Spleen (tissue), 11 donors: Measurements from ENCODE around the gene APOC1. TPM values are rescaled to one million over a fixed set of nuclear protein-coding genes. Genes with fewer than 3 reads are reported as not detected.
A peak's percentile ranks its signal among the peaks of the same experiment; 100 is the strongest.

Experiments used
- DNase-seq: peaks from one replicate; pipeline ENCODE4 v3.0.0-alpha.2; 2020
- H3K27ac ChIP-seq, 8 donors: fragments of 200-600 bp; sonication (generic) in 7 of 8; 1 replicate in 4 of 8; 2 replicates in 4 of 8; pipeline versions ENCODE4 v1.5.0 to v1.8.0; 2016 to 2021; ENCODE audit warnings: inconsistent platforms in 4 of 8, mild to moderate bottlenecking in 4 of 8, moderate library complexity in 1 of 8
- H3K27me3 ChIP-seq, 7 donors: fragments of 200-600 bp; sonication (generic) in 6 of 7; replicated peaks in 1 of 7; 1 replicate in 4 of 7; 2 replicates in 3 of 7; pipeline versions ENCODE4 v1.5.0 to v1.8.0; 2016 to 2021; ENCODE audit warnings: inconsistent platforms in 3 of 7, mild to moderate bottlenecking in 1 of 7
- H3K36me3 ChIP-seq, 6 donors: fragments of 200-600 bp; sonication (generic) in 5 of 6; 1 replicate in 4 of 6; 2 replicates in 2 of 6; pipeline versions ENCODE4 v1.5.0 to v1.8.0; 2016 to 2021; ENCODE audit warnings: inconsistent platforms in 2 of 6
- H3K4me1 ChIP-seq, 6 donors: fragments of 200-600 bp; sonication (generic) in 5 of 6; 1 replicate in 3 of 6; 2 replicates in 3 of 6; pipeline versions ENCODE4 v1.5.0 to v1.8.0; 2016 to 2021; ENCODE audit warnings: inconsistent platforms in 3 of 6
- H3K4me3 ChIP-seq, 8 donors: fragments of 200-600 bp; sonication (generic) in 7 of 8; 1 replicate in 4 of 8; 2 replicates in 4 of 8; pipeline versions ENCODE4 v1.5.0 to v1.8.0; 2016 to 2021; ENCODE audit warnings: inconsistent platforms in 4 of 8, mild to moderate bottlenecking in 4 of 8, moderate library complexity in 2 of 8
- H3K9me3 ChIP-seq, 8 donors: fragments of 200-600 bp; sonication (generic) in 7 of 8; 1 replicate in 4 of 8; 2 replicates in 4 of 8; pipeline versions ENCODE4 v1.5.0 to v1.8.0; 2016 to 2021; ENCODE audit warnings: inconsistent platforms in 4 of 8
- POLR2A ChIP-seq, 3 donors: fragments of 450-650 bp; IDR thresholded peaks; one replicate each; pipeline ENCODE4 v1.5.1; 2017; ENCODE audit warnings: antibody characterized with exemption in 3 of 3, mild to moderate bottlenecking in 1 of 3
- POLR2AphosphoS5 ChIP-seq, 3 donors: sonication (generic); formaldehyde crosslinking; IDR thresholded peaks; one replicate each; pipeline ENCODE4 v1.5.1; 2017; ENCODE audit warnings: antibody characterized with exemption in 3 of 3
- WGBS, 5 donors: extraction: QIAGEN DNeasy Blood & Tissue Kit in 3 of 5; methylation state at CpG; one replicate each; pipeline versions ENCODE4 v1.1.5 to v1.1.7; 2013 to 2018; 5-methylcytosine and 5-hydroxymethylcytosine counted together
- intact Hi-C: fragments of 100-400 bp; cut with DNase I; formaldehyde crosslinking; loops from one replicate; pipeline ENCODE4 v1.15.0; 2023; ENCODE audit warnings: low total_unique reads
- polyA plus RNA-seq, 3 donors: library from polyadenylated mRNA; stranded (reverse); fragments of 200-250 nt; gene quantifications; one replicate each; pipeline ENCODE4 v1.2.1, GENCODE V29; 2013
- total RNA-seq, 7 donors: library from RNA; depleted of rRNA in 3 of 7; stranded (reverse); fragments of >200 nt in 3 of 7; fragmentation: NEBNext Ultra II Directional in 4 of 7; extraction: Animal tissue kit (Norgen Biotek cat#: 25700) in 4 of 7; gene quantifications; one replicate each; pipeline versions ENCODE4 v1.1.0 to v1.2.1, GENCODE V29; 2016 to 2021
- TF ChIP-seq, protein P1 (sequence below), 11 experiments: fragments of 200-600 bp in 7 of 11; fragments of 450-650 bp in 4 of 11; sonication (generic) in 4 of 11; IDR thresholded peaks in 8 of 11; conservative IDR thresholded peaks in 3 of 11; 1 replicate in 7 of 11; 2 replicates in 4 of 11; pipeline versions ENCODE4 v1.4.0 to v1.8.0; 2016 to 2021; ENCODE audit warnings: antibody characterized with exemption in 11 of 11, inconsistent platforms in 4 of 11, mild to moderate bottlenecking in 1 of 11
- donor health status: healthy with polysubstance abuse.
- donor health status: DM: no; HTN: no; CAD: no; lungs with moderate emphysema.
- donor health status: DM: no; HTN: no; CAD: no.
- donor health status: Bipolar disorder and iron deficiency.
- donor health status: healthy.
- donor health status: DM: no; HTN: no; CAD: no.
- donor health status: DM: yes; HTN: yes; CAD: no.

APOC1 gene
- total and polyA plus RNA-seq, 10 donors = 90.0 to 465 (median 198) TPM

DNA sequence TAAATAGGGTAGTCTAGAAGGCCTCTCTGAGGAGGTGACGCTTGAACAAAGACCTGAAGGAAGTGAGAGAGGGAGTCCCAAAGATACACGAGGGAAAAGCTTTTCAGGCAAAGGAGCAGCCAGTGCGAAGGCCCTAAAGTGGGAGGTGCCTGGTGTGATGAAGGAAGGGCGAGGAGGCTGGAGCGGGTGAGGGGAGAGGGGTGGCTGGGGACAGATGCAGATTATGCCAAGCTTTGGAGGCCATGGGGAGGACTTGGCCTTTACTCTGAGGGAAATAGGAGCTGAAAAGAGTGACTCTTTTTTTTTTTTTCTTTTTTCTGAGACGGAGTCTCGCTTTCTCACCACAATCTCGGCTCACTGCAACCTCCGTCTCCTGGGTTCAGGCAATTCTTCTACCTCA lies 43.7 kb downstream of the APOC1 start:
- intact Hi-C loops = no loop called here
- H3K4me1 ChIP-seq = peaks cover 34 to 87% (median 77%) of the 10 kb centered on the region in 6 donors
- peak overlapping the region in 1 of 8 donors; percentile 30 for H3K27ac ChIP-seq
- 74 to 82% (median 77%) methylated on average over 8 to 9 of the region's 9 CpGs for WGBS, 5 donors
- no peak for TF ChIP-seq POLR2A (IDR thresholded peaks at IDR 0.05)
- TF ChIP-seq, protein P1, sequence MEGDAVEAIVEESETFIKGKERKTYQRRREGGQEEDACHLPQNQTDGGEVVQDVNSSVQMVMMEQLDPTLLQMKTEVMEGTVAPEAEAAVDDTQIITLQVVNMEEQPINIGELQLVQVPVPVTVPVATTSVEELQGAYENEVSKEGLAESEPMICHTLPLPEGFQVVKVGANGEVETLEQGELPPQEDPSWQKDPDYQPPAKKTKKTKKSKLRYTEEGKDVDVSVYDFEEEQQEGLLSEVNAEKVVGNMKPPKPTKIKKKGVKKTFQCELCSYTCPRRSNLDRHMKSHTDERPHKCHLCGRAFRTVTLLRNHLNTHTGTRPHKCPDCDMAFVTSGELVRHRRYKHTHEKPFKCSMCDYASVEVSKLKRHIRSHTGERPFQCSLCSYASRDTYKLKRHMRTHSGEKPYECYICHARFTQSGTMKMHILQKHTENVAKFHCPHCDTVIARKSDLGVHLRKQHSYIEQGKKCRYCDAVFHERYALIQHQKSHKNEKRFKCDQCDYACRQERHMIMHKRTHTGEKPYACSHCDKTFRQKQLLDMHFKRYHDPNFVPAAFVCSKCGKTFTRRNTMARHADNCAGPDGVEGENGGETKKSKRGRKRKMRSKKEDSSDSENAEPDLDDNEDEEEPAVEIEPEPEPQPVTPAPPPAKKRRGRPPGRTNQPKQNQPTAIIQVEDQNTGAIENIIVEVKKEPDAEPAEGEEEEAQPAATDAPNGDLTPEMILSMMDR (IDR thresholded peaks at IDR 0.05 in 8 of 11, conservative IDR thresholded peaks at IDR 0.05 in 3 of 11) = no peak
- no peak for TF ChIP-seq POLR2AphosphoS5 (IDR thresholded peaks at IDR 0.05)
- H3K36me3 ChIP-seq = peaks cover 0 to 48% (median 19%) of the 10 kb centered on the region in 6 donors
- no peak for DNase-seq
- no peaks in the 10 kb centered on the region for H3K27me3 ChIP-seq
- H3K9me3 ChIP-seq = no peaks in the 10 kb centered on the region
- no peak overlapping the region for H3K4me3 ChIP-seq

DNA sequence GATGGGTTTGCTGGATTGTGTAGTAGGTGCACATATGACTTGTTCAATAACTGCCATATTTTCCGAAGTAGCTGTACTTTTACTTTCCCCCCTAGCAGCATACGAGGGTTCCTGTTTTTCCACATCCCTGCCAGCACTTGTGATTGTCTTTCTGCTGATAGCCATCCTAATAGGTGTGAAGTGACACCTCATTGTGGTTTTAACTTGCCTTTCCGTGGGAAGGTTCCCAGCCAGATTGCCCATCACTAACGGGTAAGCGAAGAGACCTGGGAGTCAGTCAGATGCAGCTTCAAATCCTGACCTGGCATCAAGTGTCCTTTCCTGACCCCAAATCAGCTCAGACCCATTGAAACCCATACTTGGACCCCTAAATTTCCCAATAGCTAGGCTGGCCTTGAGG lies 45.3 kb downstream of the APOC1 start:
- H3K4me1 ChIP-seq = peaks cover 29 to 73% (median 65%) of the 10 kb centered on the region in 6 donors
- H3K4me3 ChIP-seq = no peak overlapping the region
- TF ChIP-seq POLR2A (IDR thresholded peaks at IDR 0.05) = no peak
- TF ChIP-seq, protein P1 (IDR thresholded peaks at IDR 0.05 in 8 of 11, conservative IDR thresholded peaks at IDR 0.05 in 3 of 11) = no peak
- TF ChIP-seq POLR2AphosphoS5 (IDR thresholded peaks at IDR 0.05) = no peak
- peaks cover 2 to 65% (median 33%) of the 10 kb centered on the region in 6 donors for H3K36me3 ChIP-seq
- H3K9me3 ChIP-seq = no peaks in the 10 kb centered on the region
- intact Hi-C loops = no loop called here
- 74 to 87% (median 81%) methylated on average over 5 of the region's 5 CpGs for WGBS, 5 donors
- H3K27ac ChIP-seq = peak overlapping the region in 3 of 8 donors; percentile 68 to 84 (median 73)
- no peaks in the 10 kb centered on the region for H3K27me3 ChIP-seq
- DNase-seq = no peak

DNA sequence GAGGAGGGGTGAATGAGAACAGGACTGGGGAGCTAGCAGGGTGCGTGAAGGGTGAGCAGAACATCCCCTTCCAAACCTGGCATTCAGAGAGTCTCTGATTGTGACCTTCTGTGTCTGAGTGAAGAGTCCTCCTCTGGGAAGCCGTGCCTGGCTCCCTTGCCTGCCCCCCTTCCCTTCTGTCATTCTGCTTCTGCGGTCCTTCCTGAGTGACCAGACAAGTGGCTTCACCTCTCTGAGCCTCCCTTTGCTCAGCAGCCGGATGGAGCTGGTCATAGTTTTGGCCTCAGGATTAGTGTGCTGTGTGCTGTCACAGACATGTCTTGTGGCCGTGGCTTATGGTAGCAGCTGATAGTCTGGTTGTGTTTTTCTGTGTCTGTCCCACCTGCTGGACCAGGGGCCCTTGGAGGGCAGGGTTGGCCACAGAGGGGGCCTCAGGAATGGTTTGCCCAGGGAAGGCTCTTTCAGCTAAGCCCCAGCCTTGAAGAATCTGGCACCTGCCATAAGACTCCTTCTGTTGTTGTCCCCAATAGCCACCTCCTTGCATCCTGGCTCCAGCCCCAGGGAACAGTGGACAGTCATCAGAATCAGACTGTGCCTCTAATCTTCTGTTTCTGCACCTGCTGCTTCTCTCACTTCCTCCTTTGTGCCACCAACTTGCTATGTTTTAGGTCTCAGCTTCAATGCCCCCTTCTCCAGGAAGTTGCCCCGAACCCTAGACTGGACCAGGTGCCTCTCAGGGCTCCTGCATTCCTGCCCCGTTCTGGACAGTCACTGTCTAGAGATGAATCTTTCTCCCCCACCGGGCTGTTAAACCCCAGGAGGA lies 46.7 kb downstream of the APOC1 start:
- H3K27ac ChIP-seq = peak overlapping the region in 7 of 8 donors; percentile 15 to 84 (median 68)
- 69 to 81% (median 73%) methylated on average over 7 to 8 of the region's 8 CpGs for WGBS, 5 donors
- intact Hi-C loops = no loop called here

More for the DNA sequence above, 46.7 kb downstream of the APOC1 start:
- Histone ChIP-seq H3K36me3 (peaks cover 2 to 79% (median 46%) of the 10 kb centered on the region in 6 donors), H3K4me3 (peak overlapping the region in 1 of 8 donors; percentile 9), H3K4me1 (peaks cover 25 to 66% (median 57%) of the 10 kb centered on the region in 6 donors), H3K27me3 (no peaks in the 10 kb centered on the region), H3K9me3 (no peaks in the 10 kb centered on the region)
- TF ChIP-seq POLR2AphosphoS5 (IDR thresholded peaks at IDR 0.05) (peak in 1 of 3 donors; percentile 46), POLR2A (IDR thresholded peaks at IDR 0.05) (no peak)
- TF ChIP-seq, protein P1 (IDR thresholded peaks at IDR 0.05 in 8 of 11, conservative IDR thresholded peaks at IDR 0.05 in 3 of 11) = no peak
- DNase-seq = no peak
